HCT116 (cell line): ENCODE measurements around the gene AOPEP. TPM values are rescaled to one million over a fixed set of nuclear protein-coding genes. Genes with fewer than 3 reads are reported as not detected.

ENCODE experiments used
- ATAC-seq: fragments of 200-7000 bp; cut with Tn5 transposase; 2 replicates; pipeline ENCODE4 v1.9.1; 2020; ENCODE audit warnings: mild to moderate bottlenecking, moderate library complexity
- BruUV-seq: library from RNA; stranded (reverse); fragments of 400-500 nt; replicated peaks from 2 replicates; lab custom pipeline; 2021; lab: Mats Ljungman, UMichigan
- CTCF ChIA-PET: fragments of 300-600 bp; sonication (Branson Sonifier 250); formaldehyde crosslinking; loops from one replicate; lab custom pipeline; 2021; ENCODE audit warnings: antibody characterized with exemption; lab: Charles Lee
- POLR2A ChIA-PET: fragments of 300-600, 350-600 bp; sonication (Branson Sonifier 250); formaldehyde crosslinking; loops from one replicate; lab custom pipeline; 2021; ENCODE audit warnings: antibody characterized with exemption; lab: Charles Lee
- RAD21 ChIA-PET, 2 experiments: fragments of 300-600 bp; sonication (Branson Sonifier 250); formaldehyde crosslinking; loops; one replicate each; lab custom pipeline; 2023; ENCODE audit warnings: low total read pairs in 2 of 2; ENCODE audit not compliant: uncharacterized antibody in 2 of 2, unreplicated experiment in 2 of 2, low non-redundant PET in 1 of 2; lab: Charles Lee
- DNase-seq: peaks from one replicate; pipeline ENCODE4 v3.0.0-alpha.2; 2010; ENCODE audit warnings: low read depth, low spot score
- H2AFZ ChIP-seq: fragments of 200-600 bp; shearing (Covaris generic), sonication (generic); 2 replicates; pipeline ENCODE4 v1.6.1; 2017; ENCODE audit warnings: low read depth, mixed run types, mixed read lengths, antibody characterized with exemption, low read length; ENCODE audit not compliant: poor library complexity, severe bottlenecking
- H3K27ac ChIP-seq: 2 replicates; pipeline ENCODE4 v1.5.1; 2012; ENCODE audit warnings: low read depth, low read length
- H3K27me3 ChIP-seq: fragments of 200-600 bp; sonication (generic); 2 replicates; pipeline ENCODE4 v1.6.1; 2016; ENCODE audit warnings: mixed run types, low read length, mixed read lengths; ENCODE audit not compliant: insufficient read depth
- H3K36me3 ChIP-seq, 2 experiments: fragments of 200-500 bp in 1 of 2; fragments of 200-600 bp in 1 of 2; sonication (Bioruptor generic) in 1 of 2; sonication (generic) in 1 of 2; 2 replicates each; pipeline versions ENCODE4 v1.5.1 to v1.6.1; 2014 to 2016; ENCODE audit warnings: low read length in 2 of 2, inconsistent platforms in 1 of 2, mixed read lengths in 1 of 2, mixed run types in 1 of 2; ENCODE audit not compliant: insufficient read depth in 2 of 2, control insufficient read depth in 1 of 2
- H3K4me1 ChIP-seq, 2 experiments: fragments of 200-600 bp in 1 of 2; sonication (generic) in 1 of 2; 2 replicates each; pipeline versions ENCODE4 v1.5.1 to v1.6.1; 2012 to 2017; ENCODE audit warnings: low read length in 2 of 2, inconsistent platforms in 1 of 2, mild to moderate bottlenecking in 1 of 2, mixed read lengths in 1 of 2, mixed run types in 1 of 2, moderate library complexity in 1 of 2; ENCODE audit not compliant: insufficient read depth in 2 of 2, control insufficient read depth in 1 of 2
- H3K4me2 ChIP-seq: fragments of 200-600 bp; sonication (generic); 2 replicates; pipeline ENCODE4 v1.6.1; 2017; ENCODE audit warnings: mixed run types, low read length, mixed read lengths
- H3K4me3 ChIP-seq, 2 experiments: fragments of 200-600 bp in 1 of 2; sonication (generic) in 1 of 2; replicated peaks in 1 of 2; 2 replicates each; pipeline ENCODE4 v1.5.1; 2011 to 2016; ENCODE audit warnings: low read length in 2 of 2, control low read depth in 1 of 2, low read depth in 1 of 2, mild to moderate bottlenecking in 1 of 2, mixed read lengths in 1 of 2, mixed run types in 1 of 2
- H3K79me2 ChIP-seq: fragments of 200-600 bp; sonication (generic); 2 replicates; pipeline ENCODE4 v1.6.1; 2017; ENCODE audit warnings: mild to moderate bottlenecking, mixed run types, low read length, moderate library complexity, mixed read lengths; ENCODE audit not compliant: insufficient read depth
- H3K9ac ChIP-seq: fragments of 200-600 bp; sonication (generic); 2 replicates; pipeline ENCODE4 v1.6.1; 2016; ENCODE audit warnings: low read length, mixed read lengths
- H3K9me2 ChIP-seq: fragments of 200-600 bp; sonication (generic), shearing (Covaris generic); 2 replicates; pipeline ENCODE4 v1.6.1; 2017; ENCODE audit warnings: mixed run types, mild to moderate bottlenecking, moderate library complexity; ENCODE audit not compliant: insufficient read depth
- H3K9me3 ChIP-seq, 2 experiments: fragments of 200-500 bp in 1 of 2; fragments of 200-600 bp in 1 of 2; sonication (Bioruptor generic) in 1 of 2; sonication (generic) in 1 of 2; 2 replicates each; pipeline ENCODE4 v1.6.1; 2014 to 2017; ENCODE audit warnings: low read length in 2 of 2, mixed read lengths in 2 of 2, inconsistent platforms in 1 of 2, low read depth in 1 of 2, mild to moderate bottlenecking in 1 of 2, mixed run types in 1 of 2, moderate library complexity in 1 of 2; ENCODE audit not compliant: control insufficient read depth in 1 of 2, insufficient read depth in 1 of 2
- H4K20me1 ChIP-seq: fragments of 200-600 bp; sonication (generic), shearing (Covaris generic); 2 replicates; pipeline ENCODE4 v1.6.1; 2017; ENCODE audit warnings: mixed run types, mild to moderate bottlenecking, moderate library complexity; ENCODE audit not compliant: insufficient read depth
- EGR1 ChIP-seq: IDR thresholded peaks from 2 replicates; pipeline ENCODE4 v1.6.1; 2012; ENCODE audit warnings: low read depth
- ELF1 ChIP-seq: IDR thresholded peaks from 2 replicates; pipeline ENCODE4 v1.6.1; 2012; ENCODE audit warnings: low read depth, borderline replicate concordance
- EZH2 ChIP-seq: fragments of 200-600 bp; sonication (generic); IDR thresholded peaks from 2 replicates; pipeline ENCODE4 v1.6.1; 2017; ENCODE audit warnings: antibody characterized with exemption, mixed run types
- FOSL1 ChIP-seq: IDR thresholded peaks from 2 replicates; pipeline ENCODE4 v1.6.1; 2012; ENCODE audit warnings: low read depth
- POLR2A ChIP-seq: IDR thresholded peaks from 2 replicates; pipeline ENCODE4 v1.7.0; 2011; ENCODE audit warnings: borderline replicate concordance; ENCODE audit not compliant: insufficient read depth, insufficient read length; ENCODE audit errors: extremely low read depth
- POLR2AphosphoS5 ChIP-seq: IDR thresholded peaks from 2 replicates; pipeline ENCODE4 v1.6.1; 2011; ENCODE audit warnings: mild to moderate bottlenecking, low read depth, low read length, moderate library complexity
- RAD21 ChIP-seq: IDR thresholded peaks from 2 replicates; pipeline ENCODE4 v1.6.1; 2012; ENCODE audit warnings: low read depth, mild to moderate bottlenecking
- SIN3A ChIP-seq: IDR thresholded peaks from 2 replicates; pipeline ENCODE4 v1.6.1; 2012; ENCODE audit warnings: low read depth
- SRF ChIP-seq: IDR thresholded peaks from 2 replicates; pipeline ENCODE4 v1.6.1; 2012; ENCODE audit warnings: low read depth
- ZFX ChIP-seq: fragments of 450-650 bp; IDR thresholded peaks from 2 replicates; pipeline ENCODE4 v1.6.1; 2017
- intact Hi-C: fragments of 100-400 bp; cut with micrococcal nuclease; formaldehyde crosslinking; loops from 2 replicates; pipeline ENCODE4 v1.10.0; 2022
- total RNA-seq: library from RNA; stranded (reverse); gene quantifications from one replicate; pipeline ENCODE4 v1.2.1, GENCODE V29; 2021; ENCODE audit not compliant: unreplicated experiment
- TF ChIP-seq, protein P1 (sequence below): IDR thresholded peaks from 2 replicates; pipeline ENCODE4 v1.6.1; 2012
- TF ChIP-seq, protein P2 (sequence below), 3 experiments: fragments of 200-600 bp in 1 of 3; sonication (generic) in 1 of 3; IDR thresholded peaks in 2 of 3; conservative IDR thresholded peaks in 1 of 3; 2 replicates each; pipeline ENCODE4 v1.5.1; 2012 to 2017; ENCODE audit warnings: low read depth in 2 of 3, low read length in 2 of 3, antibody characterized with exemption in 1 of 3, borderline replicate concordance in 1 of 3, control low read depth in 1 of 3, mild to moderate bottlenecking in 1 of 3, mixed read lengths in 1 of 3, mixed run types in 1 of 3, moderate library complexity in 1 of 3; ENCODE audit not compliant: insufficient read depth in 1 of 3
- TF ChIP-seq, protein P3 (sequence below): IDR thresholded peaks from 2 replicates; pipeline ENCODE4 v1.6.1; 2012
- TF ChIP-seq, protein P4 (sequence below): IDR thresholded peaks from 2 replicates; pipeline ENCODE4 v1.6.1; 2012; ENCODE audit warnings: low read depth

The AOPEP gene
- total RNA-seq, 1 experiment from 2014 or later, result 15.1 TPM

DNA sequence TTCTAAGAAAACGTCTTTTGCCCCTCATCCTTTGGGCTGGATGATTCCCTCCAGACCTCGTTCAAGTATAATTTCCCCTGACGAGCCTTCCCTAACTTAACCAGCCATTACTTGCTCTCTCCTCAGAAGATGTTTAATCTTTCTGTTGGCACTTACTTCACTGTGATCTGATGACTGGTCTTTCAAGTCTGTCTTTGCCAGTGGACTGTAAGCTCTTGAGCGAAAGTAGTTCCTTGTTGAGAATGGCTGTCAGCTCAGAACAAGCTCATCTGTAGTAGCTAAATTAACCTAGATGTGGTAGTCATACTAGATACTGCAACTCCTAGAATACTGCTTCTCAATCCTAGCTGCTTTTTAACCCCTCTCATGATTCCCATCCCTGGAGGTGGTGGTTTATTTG, 125.0 kb downstream of the AOPEP start:
- TF ChIP-seq POLR2A (no peak), SRF (no peak), FOSL1 (no peak), POLR2AphosphoS5 (no peak), SIN3A (no peak), RAD21 (no peak), ZFX (no peak), EGR1 (no peak), EZH2 (no peak), ELF1 (no peak)
- TF ChIP-seq, protein P1, sequence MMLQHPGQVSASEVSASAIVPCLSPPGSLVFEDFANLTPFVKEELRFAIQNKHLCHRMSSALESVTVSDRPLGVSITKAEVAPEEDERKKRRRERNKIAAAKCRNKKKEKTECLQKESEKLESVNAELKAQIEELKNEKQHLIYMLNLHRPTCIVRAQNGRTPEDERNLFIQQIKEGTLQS, result no peak
- TF ChIP-seq, protein P2, sequence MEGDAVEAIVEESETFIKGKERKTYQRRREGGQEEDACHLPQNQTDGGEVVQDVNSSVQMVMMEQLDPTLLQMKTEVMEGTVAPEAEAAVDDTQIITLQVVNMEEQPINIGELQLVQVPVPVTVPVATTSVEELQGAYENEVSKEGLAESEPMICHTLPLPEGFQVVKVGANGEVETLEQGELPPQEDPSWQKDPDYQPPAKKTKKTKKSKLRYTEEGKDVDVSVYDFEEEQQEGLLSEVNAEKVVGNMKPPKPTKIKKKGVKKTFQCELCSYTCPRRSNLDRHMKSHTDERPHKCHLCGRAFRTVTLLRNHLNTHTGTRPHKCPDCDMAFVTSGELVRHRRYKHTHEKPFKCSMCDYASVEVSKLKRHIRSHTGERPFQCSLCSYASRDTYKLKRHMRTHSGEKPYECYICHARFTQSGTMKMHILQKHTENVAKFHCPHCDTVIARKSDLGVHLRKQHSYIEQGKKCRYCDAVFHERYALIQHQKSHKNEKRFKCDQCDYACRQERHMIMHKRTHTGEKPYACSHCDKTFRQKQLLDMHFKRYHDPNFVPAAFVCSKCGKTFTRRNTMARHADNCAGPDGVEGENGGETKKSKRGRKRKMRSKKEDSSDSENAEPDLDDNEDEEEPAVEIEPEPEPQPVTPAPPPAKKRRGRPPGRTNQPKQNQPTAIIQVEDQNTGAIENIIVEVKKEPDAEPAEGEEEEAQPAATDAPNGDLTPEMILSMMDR (IDR thresholded peaks at IDR 0.05 in 2 of 3, conservative IDR thresholded peaks at IDR 0.05 in 1 of 3; ENCODE audit: borderline replicate concordance in 1 of 3, insufficient read depth in 1 of 3, low read depth in 2 of 3, low read length in 2 of 3), result no peak
- TF ChIP-seq, protein P3, sequence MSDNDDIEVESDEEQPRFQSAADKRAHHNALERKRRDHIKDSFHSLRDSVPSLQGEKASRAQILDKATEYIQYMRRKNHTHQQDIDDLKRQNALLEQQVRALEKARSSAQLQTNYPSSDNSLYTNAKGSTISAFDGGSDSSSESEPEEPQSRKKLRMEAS, result no peak
- TF ChIP-seq, protein P4, sequence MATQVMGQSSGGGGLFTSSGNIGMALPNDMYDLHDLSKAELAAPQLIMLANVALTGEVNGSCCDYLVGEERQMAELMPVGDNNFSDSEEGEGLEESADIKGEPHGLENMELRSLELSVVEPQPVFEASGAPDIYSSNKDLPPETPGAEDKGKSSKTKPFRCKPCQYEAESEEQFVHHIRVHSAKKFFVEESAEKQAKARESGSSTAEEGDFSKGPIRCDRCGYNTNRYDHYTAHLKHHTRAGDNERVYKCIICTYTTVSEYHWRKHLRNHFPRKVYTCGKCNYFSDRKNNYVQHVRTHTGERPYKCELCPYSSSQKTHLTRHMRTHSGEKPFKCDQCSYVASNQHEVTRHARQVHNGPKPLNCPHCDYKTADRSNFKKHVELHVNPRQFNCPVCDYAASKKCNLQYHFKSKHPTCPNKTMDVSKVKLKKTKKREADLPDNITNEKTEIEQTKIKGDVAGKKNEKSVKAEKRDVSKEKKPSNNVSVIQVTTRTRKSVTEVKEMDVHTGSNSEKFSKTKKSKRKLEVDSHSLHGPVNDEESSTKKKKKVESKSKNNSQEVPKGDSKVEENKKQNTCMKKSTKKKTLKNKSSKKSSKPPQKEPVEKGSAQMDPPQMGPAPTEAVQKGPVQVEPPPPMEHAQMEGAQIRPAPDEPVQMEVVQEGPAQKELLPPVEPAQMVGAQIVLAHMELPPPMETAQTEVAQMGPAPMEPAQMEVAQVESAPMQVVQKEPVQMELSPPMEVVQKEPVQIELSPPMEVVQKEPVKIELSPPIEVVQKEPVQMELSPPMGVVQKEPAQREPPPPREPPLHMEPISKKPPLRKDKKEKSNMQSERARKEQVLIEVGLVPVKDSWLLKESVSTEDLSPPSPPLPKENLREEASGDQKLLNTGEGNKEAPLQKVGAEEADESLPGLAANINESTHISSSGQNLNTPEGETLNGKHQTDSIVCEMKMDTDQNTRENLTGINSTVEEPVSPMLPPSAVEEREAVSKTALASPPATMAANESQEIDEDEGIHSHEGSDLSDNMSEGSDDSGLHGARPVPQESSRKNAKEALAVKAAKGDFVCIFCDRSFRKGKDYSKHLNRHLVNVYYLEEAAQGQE, result no peak
- ChIA-PET CTCF (no interaction called here), POLR2A (no interaction called here), RAD21 (no interaction called here)
- Histone ChIP-seq H3K9me2 (no peaks in the 10 kb centered on the region), H3K9me3 (no peaks in the 10 kb centered on the region), H3K9ac (no peak overlapping the region), H3K27ac (no peak overlapping the region), H2AFZ (no peak overlapping the region), H3K36me3 (no peaks in the 10 kb centered on the region), H4K20me1 (no peaks in the 10 kb centered on the region), H3K79me2 (no peaks in the 10 kb centered on the region), H3K4me2 (no peak overlapping the region), H3K4me1 (peaks cover 13 to 33% of the 10 kb centered on the region in 2 experiments; a peak in 3 of 4 replicates), H3K4me3 (no peak overlapping the region), H3K27me3 (no peaks in the 10 kb centered on the region)
- intact Hi-C loops, result no loop called here
- no peak for ATAC-seq
- BruUV-seq, result no TSS peak
- no peak for DNase-seq
